HG03378 (cell line): ENCODE measurements around the gene WDPCP.
A peak's percentile ranks its signal among the peaks of the same experiment; 100 is the strongest.
"Not testable (repeated sequence)": the region's sequence is repeated elsewhere in the genome, so short reads cannot be mapped to it uniquely, and the experiment has no call there.

Experiments used
- ATAC-seq: cut with Tn5 transposase; IDR thresholded peaks from one replicate; pipeline ENCODE4 v1.9.1; 2021; ENCODE audit warnings: mild to moderate bottlenecking, moderate library complexity; ENCODE audit not compliant: unreplicated experiment

The WDPCP gene

GRCh38 chr2:63374341-63374740 is 213.9 kb downstream of the WDPCP start:
- no peak for ATAC-seq

- ATAC-seq = no peak
Observed at GRCh38 chr2:63372549-63372948, 215.7 kb downstream of the WDPCP start.

GRCh38 chr2:63369146-63369545 is 219.1 kb downstream of the WDPCP start:
- ATAC-seq = no peak

- ATAC-seq = no peak
Observed at GRCh38 chr2:63364866-63365265, 223.4 kb downstream of the WDPCP start.

- not testable (repeated sequence) for ATAC-seq
Observed at GRCh38 chr2:63357722-63358121, 230.6 kb downstream of the WDPCP start.

GRCh38 chr2:63347361-63347760 is 240.9 kb downstream of the WDPCP start:
- no peak for ATAC-seq

- ATAC-seq = no peak
Observed at GRCh38 chr2:63346411-63346810, 241.9 kb downstream of the WDPCP start.

- no peak for ATAC-seq
Observed at GRCh38 chr2:63345285-63345633, 243.0 kb downstream of the WDPCP start.

- peak; percentile 76 for ATAC-seq
Observed at GRCh38 chr2:63344575-63345284, 243.5 kb downstream of the WDPCP start.

- no peak for ATAC-seq
Observed at GRCh38 chr2:63343397-63344109, 244.7 kb downstream of the WDPCP start.

- no peak for ATAC-seq
Observed at GRCh38 chr2:63340443-63340842, 247.8 kb downstream of the WDPCP start.

- no peak for ATAC-seq
Observed at GRCh38 chr2:63334910-63335309, 253.4 kb downstream of the WDPCP start.

GRCh38 chr2:63326473-63326872 is 261.8 kb downstream of the WDPCP start:
- ATAC-seq = no peak

- not testable (repeated sequence) for ATAC-seq
Observed at GRCh38 chr2:63323662-63324061, 264.6 kb downstream of the WDPCP start.

- not testable (repeated sequence) for ATAC-seq
Observed at GRCh38 chr2:63321973-63322372, 266.3 kb downstream of the WDPCP start.

GRCh38 chr2:63320669-63321068 is 267.6 kb downstream of the WDPCP start:
- no peak for ATAC-seq

- ATAC-seq = no peak
Observed at GRCh38 chr2:63310614-63311013, 277.7 kb downstream of the WDPCP start.

- no peak for ATAC-seq
Observed at GRCh38 chr2:63301481-63301880, 286.8 kb downstream of the WDPCP start.

- ATAC-seq = no peak
Observed at GRCh38 chr2:63300835-63301234, 287.4 kb downstream of the WDPCP start.

- ATAC-seq = no peak
Observed at GRCh38 chr2:63287956-63288355, 300.3 kb downstream of the WDPCP start.

GRCh38 chr2:63286520-63286919 is 301.8 kb downstream of the WDPCP start:
- ATAC-seq = not testable (repeated sequence)

GRCh38 chr2:63283273-63283672 is 305.0 kb downstream of the WDPCP start:
- no peak for ATAC-seq

GRCh38 chr2:63272560-63272959 is 315.7 kb downstream of the WDPCP start:
- ATAC-seq = no peak
